B cell (primary cell): ENCODE results near the gene FAM53B.

Experiments used
- CTCF ChIP-seq: fragments of 200-600 bp; IDR thresholded peaks from one replicate; pipeline ENCODE4 v1.8.0; 2022; ENCODE audit warnings: antibody characterized with exemption, mild to moderate bottlenecking
- EZH2 ChIP-seq: IDR thresholded peaks from 2 replicates; pipeline ENCODE4 v1.6.1; 2012; ENCODE audit warnings: borderline replicate concordance, low read depth, mild to moderate bottlenecking, moderate library complexity, low read length; ENCODE audit not compliant: insufficient read depth, poor library complexity, severe bottlenecking

GRCh38 chr10:124737708-124738107, 6.5 kb downstream of the FAM53B start:
- TF ChIP-seq CTCF = no peak
- no peak for TF ChIP-seq EZH2
